GM13976 (cell line): Measurements from ENCODE around the gene CORO6.

Experiments
- DNase-seq: peaks from one replicate; pipeline ENCODE4 v3.0.0; 2012; ENCODE audit warnings: low spot score
- in situ Hi-C: fragments of 300-500 bp; cut with MboI; formaldehyde crosslinking; loops from one replicate; pipeline ENCODE4 v1.12.0; 2022; ENCODE audit warnings: low sequenced_read_pairs, mixed read lengths, inconsistent platforms; ENCODE audit not compliant: unreplicated experiment
- TF ChIP-seq, protein P1 (sequence below): IDR thresholded peaks from 2 replicates; pipeline ENCODE4 v1.5.1; 2012; ENCODE audit warnings: borderline replicate concordance, mild to moderate bottlenecking; ENCODE audit not compliant: insufficient read depth; ENCODE audit errors: extremely low read depth, missing control alignments, control extremely low read depth

Gene CORO6

DNA sequence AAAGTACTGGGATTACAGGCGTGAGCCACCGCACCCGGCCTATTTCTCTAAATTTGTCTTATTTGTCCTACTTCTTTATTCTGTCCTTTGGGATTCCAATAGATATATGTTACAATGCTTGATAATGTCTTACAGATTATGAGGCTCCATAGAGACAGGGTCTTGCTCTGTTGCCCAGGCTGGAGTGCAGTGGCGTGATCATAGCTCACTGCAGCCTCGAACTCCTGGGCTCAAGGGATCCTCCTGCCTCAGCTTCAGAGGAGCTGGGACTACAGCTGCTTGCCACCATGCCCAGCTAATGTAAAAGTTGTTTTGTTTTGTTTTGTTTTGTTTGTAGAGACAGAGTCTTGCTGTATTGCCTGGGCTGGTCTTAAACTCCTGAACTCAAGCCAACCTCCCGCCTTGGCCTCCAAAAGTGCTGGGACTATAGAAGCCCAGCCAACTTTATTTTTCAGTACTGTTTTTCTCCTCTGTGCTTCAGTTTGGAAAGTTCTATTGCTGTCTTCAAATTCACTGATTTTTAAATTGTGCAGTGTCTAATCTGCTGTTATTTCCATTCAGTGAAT is 19.5 kb downstream of the CORO6 start:
- TF ChIP-seq, protein P1, sequence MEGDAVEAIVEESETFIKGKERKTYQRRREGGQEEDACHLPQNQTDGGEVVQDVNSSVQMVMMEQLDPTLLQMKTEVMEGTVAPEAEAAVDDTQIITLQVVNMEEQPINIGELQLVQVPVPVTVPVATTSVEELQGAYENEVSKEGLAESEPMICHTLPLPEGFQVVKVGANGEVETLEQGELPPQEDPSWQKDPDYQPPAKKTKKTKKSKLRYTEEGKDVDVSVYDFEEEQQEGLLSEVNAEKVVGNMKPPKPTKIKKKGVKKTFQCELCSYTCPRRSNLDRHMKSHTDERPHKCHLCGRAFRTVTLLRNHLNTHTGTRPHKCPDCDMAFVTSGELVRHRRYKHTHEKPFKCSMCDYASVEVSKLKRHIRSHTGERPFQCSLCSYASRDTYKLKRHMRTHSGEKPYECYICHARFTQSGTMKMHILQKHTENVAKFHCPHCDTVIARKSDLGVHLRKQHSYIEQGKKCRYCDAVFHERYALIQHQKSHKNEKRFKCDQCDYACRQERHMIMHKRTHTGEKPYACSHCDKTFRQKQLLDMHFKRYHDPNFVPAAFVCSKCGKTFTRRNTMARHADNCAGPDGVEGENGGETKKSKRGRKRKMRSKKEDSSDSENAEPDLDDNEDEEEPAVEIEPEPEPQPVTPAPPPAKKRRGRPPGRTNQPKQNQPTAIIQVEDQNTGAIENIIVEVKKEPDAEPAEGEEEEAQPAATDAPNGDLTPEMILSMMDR = no peak
- no peak for DNase-seq
- in situ Hi-C loops = no loop called here

DNA sequence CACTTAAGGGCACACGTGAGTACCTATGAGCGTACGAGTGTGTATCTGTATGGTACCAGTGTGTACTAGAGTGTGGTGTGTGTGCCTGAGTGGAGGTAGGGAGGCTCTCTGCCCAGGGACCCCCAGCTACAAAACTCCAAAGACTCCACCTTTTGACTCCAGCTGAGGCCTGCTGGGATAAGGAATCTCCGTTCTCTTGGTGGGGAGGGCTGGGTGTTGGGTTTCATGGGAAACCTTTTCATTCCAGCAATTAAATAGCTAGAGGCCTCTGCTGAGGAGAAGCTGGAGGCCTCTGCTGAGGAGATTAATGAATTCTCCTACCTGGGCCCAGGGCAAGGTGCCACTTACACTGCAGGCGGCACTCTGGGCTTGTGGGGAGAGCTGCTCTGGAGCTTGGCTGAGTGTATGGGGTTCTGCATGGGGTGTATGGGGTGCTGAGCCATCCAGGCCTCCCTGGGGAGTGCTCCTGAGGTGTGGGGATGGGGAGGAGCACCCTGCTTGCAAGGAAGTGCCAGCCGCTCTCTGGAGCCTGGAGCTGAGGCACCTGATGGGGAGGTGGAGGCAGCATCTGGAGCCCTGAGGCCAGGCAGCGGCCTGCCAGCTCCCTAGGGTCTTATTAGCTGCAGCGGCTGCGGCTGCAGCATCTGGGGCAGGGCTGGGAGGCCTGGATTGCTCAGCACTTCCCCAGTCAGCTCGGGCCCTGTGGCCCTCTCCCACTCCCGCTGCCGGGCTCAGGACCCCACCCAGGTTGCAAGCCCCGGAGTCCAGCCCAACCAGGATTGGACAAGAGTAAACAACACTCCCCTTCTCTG is 25.1 kb downstream of the CORO6 start:
- in situ Hi-C loops = no loop called here
- DNase-seq = no peak
- TF ChIP-seq, protein P1 = no peak

DNA sequence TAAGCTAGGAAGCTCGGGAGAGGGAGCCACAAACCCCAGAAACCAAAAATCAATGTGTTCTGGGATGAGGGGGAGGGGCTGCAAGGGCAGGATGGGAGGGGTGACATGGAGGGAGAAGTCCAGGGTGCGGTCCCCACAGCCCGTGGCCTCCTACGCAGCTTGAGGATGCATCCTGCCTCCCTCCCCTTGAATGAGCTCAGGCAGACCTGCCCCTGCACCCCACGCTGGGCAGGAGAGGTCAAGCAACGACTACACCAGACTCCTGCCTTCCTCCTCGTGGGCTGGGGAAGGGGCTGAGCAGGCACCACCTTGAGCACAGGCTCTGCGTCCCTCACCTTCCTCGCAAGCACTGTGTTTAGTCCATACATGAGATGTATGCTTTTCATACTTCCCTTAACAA is 25.9 kb downstream of the CORO6 start:
- no peak for DNase-seq
- in situ Hi-C loops = no loop called here
- TF ChIP-seq, protein P1 = no peak

DNA sequence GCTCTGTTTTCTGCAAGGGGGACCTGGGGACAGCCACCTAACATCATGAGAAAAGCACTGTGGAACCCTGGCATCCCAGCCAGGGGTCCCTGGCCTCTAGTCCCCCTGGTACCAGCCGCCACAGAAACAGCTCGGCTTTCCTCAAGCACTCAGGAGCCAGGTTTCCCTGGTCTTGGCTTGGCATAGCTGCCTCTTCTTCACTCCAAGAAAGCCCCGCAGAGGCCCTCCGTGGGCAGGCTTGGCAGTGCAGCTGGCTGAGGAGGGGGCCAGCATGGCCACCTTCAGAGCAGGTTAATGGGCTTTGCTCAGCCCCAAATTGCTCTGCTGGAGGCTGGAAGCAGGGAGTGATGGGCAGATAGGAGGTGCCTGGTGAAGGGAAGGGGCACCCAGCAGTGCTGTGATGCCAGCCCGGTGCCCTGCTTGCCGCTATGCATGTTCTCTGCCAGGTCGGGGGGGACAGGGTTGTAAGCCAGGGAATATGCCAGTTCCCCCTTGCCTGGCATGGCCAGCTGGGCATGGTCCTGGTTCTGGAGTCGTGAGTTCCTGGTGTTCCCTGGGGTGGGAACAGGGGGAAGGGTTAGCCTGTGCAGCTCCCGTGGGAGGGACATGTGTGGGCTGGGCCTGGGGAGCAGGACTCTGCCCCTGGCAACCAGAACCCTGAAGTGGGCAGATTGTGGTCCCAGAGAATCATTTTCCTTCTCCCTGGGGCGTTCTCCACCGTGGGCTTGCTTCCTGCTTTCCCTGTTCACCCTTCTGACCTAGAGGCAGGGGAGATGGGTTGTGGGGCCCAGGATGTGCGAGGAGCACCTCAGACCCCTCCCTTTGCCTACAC is 26.6 kb downstream of the CORO6 start:
- DNase-seq = no peak
- TF ChIP-seq, protein P1 = no peak
- in situ Hi-C loops = no loop called here

DNA sequence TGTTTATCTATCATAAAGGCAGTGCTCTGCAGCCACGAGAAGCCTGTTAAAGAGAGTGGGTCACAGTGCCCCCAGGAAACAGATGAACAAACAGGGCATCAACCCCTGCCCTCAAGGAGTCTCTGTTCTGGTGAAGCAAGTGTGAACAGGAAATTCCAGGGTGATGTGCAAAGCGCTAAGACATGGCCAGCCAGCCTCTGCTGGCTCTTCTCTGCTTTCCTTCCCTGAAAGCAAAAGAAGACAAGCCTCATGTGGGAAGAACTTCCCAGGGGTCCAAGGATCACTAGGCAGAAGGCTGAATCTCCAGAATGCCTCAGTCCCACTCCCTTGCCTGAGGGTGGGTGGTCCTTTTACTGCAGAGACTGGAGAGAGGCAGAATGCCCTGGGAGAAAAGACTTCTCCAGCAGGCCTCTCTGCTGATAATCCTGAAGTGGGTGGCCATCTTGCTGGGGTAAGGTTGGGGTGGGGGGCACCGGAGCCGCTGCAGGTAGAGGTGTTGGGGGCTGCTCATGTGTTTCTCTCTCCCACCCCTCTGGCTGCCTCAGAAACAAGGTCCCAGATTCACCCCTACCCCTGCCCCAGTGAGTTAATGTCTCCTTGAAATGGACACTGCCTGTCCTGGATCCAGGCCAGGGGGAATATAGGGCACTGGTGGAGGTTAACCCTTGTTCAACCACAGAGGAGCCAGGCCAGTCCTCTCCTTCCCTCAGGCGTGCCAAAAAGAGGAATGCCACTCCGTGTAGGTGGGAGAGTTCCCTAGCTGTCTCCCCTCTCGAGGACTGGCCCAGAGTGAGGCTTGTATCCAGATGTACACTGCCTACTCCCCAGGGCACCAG is 27.4 kb downstream of the CORO6 start:
- DNase-seq = no peak
- in situ Hi-C loops = no loop called here
- TF ChIP-seq, protein P1 = no peak
